K562 (cell line): ENCODE data around the gene SLC6A20. TPM values are rescaled to one million over a fixed set of nuclear protein-coding genes. Genes with fewer than 3 reads are reported as not detected.

Experiments used
- ATAC-seq: fragments of 200-7000 bp; cut with Tn5 transposase; 3 replicates; pipeline ENCODE4 v1.9.1; 2020; ENCODE audit warnings: moderate library complexity
- BruUV-seq: library from RNA; stranded (reverse); fragments of 400-500 nt; replicated peaks from 2 replicates; lab custom pipeline; 2021; lab: Mats Ljungman, UMichigan
- CTCF ChIA-PET: fragments of 300-600 bp; formaldehyde crosslinking; extraction: SDS; loops from one replicate; lab custom pipeline; 2021; ENCODE audit warnings: low intra/inter-chr PET ratio; lab: Yijun Ruan, JAX
- POLR2A ChIA-PET: fragments of 300-600, 350-650 bp; sonication (Branson Sonifier 250); formaldehyde crosslinking; extraction: SDS; loops from one replicate; lab custom pipeline; 2021; ENCODE audit warnings: antibody characterized with exemption, inconsistent platforms; lab: Yijun Ruan, JAX
- DNase-seq, 4 experiments: peaks; one replicate each; pipeline versions ENCODE4 v3.0.0 to v3.0.0-alpha.2; 2011 to 2018; ENCODE audit warnings: low spot score in 3 of 4, mixed read lengths in 3 of 4; ENCODE audit errors: extremely low read depth in 1 of 4
- FAIRE-seq: peaks from 2 replicates; lab custom pipeline; 2011; peaks lifted over from hg19 to GRCh38; lab: Jason Lieb, UNC
- H2AFZ ChIP-seq: 2 replicates; pipeline ENCODE4 v1.6.0; 2011; ENCODE audit warnings: low read depth, low read length, control low read depth, inconsistent platforms
- H3K27ac ChIP-seq: fragments of 200-600 bp; 3 replicates; pipeline ENCODE4 v1.8.0; 2011; ENCODE audit warnings: low read depth, mild to moderate bottlenecking, control low read depth, inconsistent platforms, low read length, moderate library complexity, mixed read lengths; ENCODE audit errors: extremely low read depth
- H3K27me3 ChIP-seq, 2 experiments: fragments of 300-600 bp in 1 of 2; 2 replicates in 1 of 2; 3 replicates in 1 of 2; pipeline versions ENCODE4 v1.6.0 to v1.8.0; 2011; ENCODE audit warnings: inconsistent platforms in 2 of 2, low read length in 2 of 2, mild to moderate bottlenecking in 1 of 2, mixed read lengths in 1 of 2, moderate library complexity in 1 of 2; ENCODE audit not compliant: control insufficient read depth in 2 of 2, insufficient read depth in 2 of 2
- H3K36me3 ChIP-seq: fragments of 300-600 bp; 3 replicates; pipeline ENCODE4 v1.8.0; 2011; ENCODE audit warnings: mild to moderate bottlenecking, low read length, inconsistent platforms; ENCODE audit not compliant: control insufficient read depth, insufficient read depth
- H3K4me1 ChIP-seq, 2 experiments: fragments of 200-600 bp in 1 of 2; replicated peaks in 1 of 2; 2 replicates in 1 of 2; 3 replicates in 1 of 2; pipeline versions ENCODE4 v1.5.1 to v1.8.0; 2011; ENCODE audit warnings: inconsistent platforms in 2 of 2, low read length in 2 of 2, mild to moderate bottlenecking in 1 of 2, mixed read lengths in 1 of 2, moderate library complexity in 1 of 2; ENCODE audit not compliant: control insufficient read depth in 2 of 2, insufficient read depth in 2 of 2
- H3K4me2 ChIP-seq: 2 replicates; pipeline ENCODE4 v1.6.1; 2011; ENCODE audit warnings: low read length, control low read depth, inconsistent platforms, mixed read lengths; ENCODE audit not compliant: insufficient read depth
- H3K4me3 ChIP-seq: fragments of 200-600 bp; sonication (generic), shearing (Covaris generic); 2 replicates; pipeline ENCODE4 v1.5.1; 2016; ENCODE audit warnings: control low read depth, inconsistent platforms
- H3K79me2 ChIP-seq: fragments of 200-600 bp; 3 replicates; pipeline ENCODE4 v1.8.0; 2011; ENCODE audit warnings: low read length, inconsistent platforms; ENCODE audit not compliant: control insufficient read depth, insufficient read depth
- H3K9ac ChIP-seq, 2 experiments: 2 replicates each; pipeline versions ENCODE4 v1.6.0 to v1.6.1; 2011; ENCODE audit warnings: low read depth in 2 of 2, low read length in 2 of 2, control low read depth in 1 of 2, inconsistent platforms in 1 of 2, mild to moderate bottlenecking in 1 of 2, mixed read lengths in 1 of 2; ENCODE audit not compliant: insufficient read depth in 1 of 2
- H3K9me1 ChIP-seq: one replicate; pipeline ENCODE4 v1.6.0; 2011; ENCODE audit warnings: inconsistent platforms, mild to moderate bottlenecking, low read length, moderate library complexity; ENCODE audit not compliant: control insufficient read depth, insufficient read depth
- H3K9me3 ChIP-seq: replicated peaks from 2 replicates; pipeline ENCODE4 v1.5.1; 2011; ENCODE audit warnings: low read depth, low read length, inconsistent platforms; ENCODE audit not compliant: control insufficient read depth, insufficient read depth
- H4K20me1 ChIP-seq: replicated peaks from 2 replicates; pipeline ENCODE4 v1.6.1; 2011; ENCODE audit warnings: low read length, inconsistent platforms, mixed read lengths; ENCODE audit not compliant: control insufficient read depth, insufficient read depth
- KAT2B ChIP-seq: IDR thresholded peaks from one replicate; pipeline ENCODE4 v1.6.1; 2012; ENCODE audit warnings: low read depth, mild to moderate bottlenecking, control low read depth, inconsistent platforms, low read length, moderate library complexity
- NFIC ChIP-seq: fragments of 450-650 bp; IDR thresholded peaks from 2 replicates; pipeline ENCODE4 v1.6.1; 2017; ENCODE audit warnings: mild to moderate bottlenecking, inconsistent platforms
- PHB ChIP-seq: fragments of 250-450 bp; sonication (Bioruptor Pico); IDR thresholded peaks from 2 replicates; pipeline ENCODE4 v1.5.0; 2021
- RFX5 ChIP-seq: IDR thresholded peaks from 2 replicates; pipeline ENCODE4 v1.6.1; 2011; ENCODE audit warnings: low read depth, mild to moderate bottlenecking, improper control_type of control experiment, low read length
- ZFP91 ChIP-seq: sonication (generic); formaldehyde crosslinking; IDR thresholded peaks from 2 replicates; pipeline ENCODE4 v1.8.0; 2022; ENCODE audit warnings: mild to moderate bottlenecking, missing genetic modification reagents
- ZNF551 ChIP-seq: fragments of 250-450 bp; sonication (Bioruptor Pico); IDR thresholded peaks from 2 replicates; pipeline ENCODE4 v1.5.0; 2021; ENCODE audit warnings: mild to moderate bottlenecking, moderate library complexity
- ZZZ3 ChIP-seq: fragments of 450-650 bp; IDR thresholded peaks from 2 replicates; pipeline ENCODE4 v1.6.1; 2016; ENCODE audit warnings: antibody characterized with exemption, mild to moderate bottlenecking, moderate library complexity
- WGBS: fragments of 100-300 bp; shearing (Covaris generic); methylation state at CpG from one replicate; pipeline ENCODE4 v1.1.6; 2016; ENCODE audit warnings: low coverage, mixed read lengths; ENCODE audit not compliant: insufficient coverage; ENCODE audit errors: missing lambda C conversion rate; 5-methylcytosine and 5-hydroxymethylcytosine counted together
- in situ Hi-C: fragments of 300-500 bp; cut with MboI; formaldehyde crosslinking; loops from 4 replicates; pipeline ENCODE4 v1.15.0; 2018; ENCODE audit warnings: inconsistent platforms, mixed read lengths
- intact Hi-C: fragments of 100-400 bp; cut with micrococcal nuclease; formaldehyde crosslinking; loops from 2 replicates; pipeline ENCODE4 v1.14.2; 2022
- polyA plus RNA-seq, 8 experiments: library from polyadenylated mRNA; depleted of rRNA in 4 of 8; stranded (reverse) in 5 of 8; unstranded in 3 of 8; fragments of >200 nt; fragmentation: Nextera tagmentation in 2 of 8; fragmentation: Illumina TruSeq in 1 of 8; extraction: Ambion mirVana in 2 of 8; extraction: Trizol in 1 of 8; gene quantifications; 2 replicates each; pipeline versions ENCODE4 v1.2.1 to v1.2.3, GENCODE V29; 2011 to 2014; ENCODE audit warnings: inconsistent platforms in 1 of 8, missing spikeins in 1 of 8
- total RNA-seq, 7 experiments: library from RNA; depleted of rRNA in 6 of 7; stranded (reverse); fragments of >200 nt in 6 of 7; fragmentation: Illumina TruSeq in 2 of 7; extraction: Trizol in 2 of 7; gene quantifications; 2 replicates each; pipeline versions ENCODE4 v1.2.1 to v1.2.3, GENCODE V29; 2011 to 2021; ENCODE audit warnings: low replicate concordance in 1 of 7

The SLC6A20 gene
- total and polyA plus RNA-seq, 9 of the 15 experiments (the other 6 are each of a cell fraction or from before 2014, with no cell fraction given), result not detected

GRCh38 chr3:45803252-45803935 lies 7.1 kb upstream of the SLC6A20 start:
- intact Hi-C loops, result no loop called here
- DNase-seq, result no peak
- no peaks in the 10 kb centered on the region; a peak in 1 of 5 replicates for H3K4me1 ChIP-seq
- BruUV-seq, result no TSS peak
- CTCF ChIA-PET, result no interaction called here
- H3K9me3 ChIP-seq, result no peaks in the 10 kb centered on the region
- no peak overlapping the region for H3K27ac ChIP-seq
- no peaks in the 10 kb centered on the region for H4K20me1 ChIP-seq
- no peak overlapping the region for H3K9ac ChIP-seq
- H3K9me1 ChIP-seq, result no peaks in the 10 kb centered on the region
- no peak for TF ChIP-seq ZFP91 (CRISPR knock-in tag)
- TF ChIP-seq NFIC, result peak; percentile 83
- H2AFZ ChIP-seq, result no peak overlapping the region
- H3K36me3 ChIP-seq, result no peaks in the 10 kb centered on the region
- in situ Hi-C loops, result no loop called here
- no peak overlapping the region for H3K4me3 ChIP-seq
- no peaks in the 10 kb centered on the region for H3K79me2 ChIP-seq
- H3K27me3 ChIP-seq, result peaks cover 20 to 45% of the 10 kb centered on the region in 2 experiments; a peak in 4 of 5 replicates
- H3K4me2 ChIP-seq, result no peak overlapping the region
- ATAC-seq, result no peak
- no peak for FAIRE-seq
- POLR2A ChIA-PET, result interaction anchor here (1.1 kb wide), 1 partner anchor 9 kb away, joined by 3 read pairs; no protein-coding TSS in a partner anchor
- WGBS, result 1% methylated on average over 5 of the region's 5 CpGs

GRCh38 chr3:45802146-45802545 lies 5.8 kb upstream of the SLC6A20 start:
- Histone ChIP-seq H3K4me1 (no peaks in the 10 kb centered on the region; a peak in 1 of 5 replicates), H3K27ac (no peak overlapping the region), H3K4me3 (no peak overlapping the region), H4K20me1 (no peaks in the 10 kb centered on the region), H3K9me1 (no peaks in the 10 kb centered on the region), H2AFZ (no peak overlapping the region), H3K27me3 (peaks cover 27 to 52% of the 10 kb centered on the region in 2 experiments), H3K9ac (no peak overlapping the region), H3K4me2 (no peak overlapping the region), H3K79me2 (no peaks in the 10 kb centered on the region), H3K36me3 (no peaks in the 10 kb centered on the region), H3K9me3 (no peaks in the 10 kb centered on the region)
- intact Hi-C loops (no loop called here), in situ Hi-C loops (no loop called here)
- TF ChIP-seq ZZZ3 (no peak), PHB (CRISPR knock-in tag) (no peak), ZNF551 (CRISPR knock-in tag) (no peak), KAT2B (no peak), RFX5 (no peak)
- ChIA-PET POLR2A (interaction anchor here (0.7 to 1.1 kb wide), 4 partner anchors 8 to 14 kb away, joined by 3 to 5 read pairs (median 3); no protein-coding TSS in a partner anchor), CTCF (no interaction called here)
- no peak for DNase-seq
- FAIRE-seq, result no peak
- WGBS, result under 1% methylated on average over 9 of the region's 9 CpGs
- ATAC-seq, result no peak
- BruUV-seq, result no TSS peak
